K562 (cell line): ENCODE measurements around the gene TCEANC. TPM values are rescaled to one million over a fixed set of nuclear protein-coding genes. Genes with fewer than 3 reads are reported as not detected.

ENCODE experiments used
- ATAC-seq: fragments of 200-7000 bp; cut with Tn5 transposase; 3 replicates; pipeline ENCODE4 v1.9.1; 2020; ENCODE audit warnings: moderate library complexity
- BruUV-seq: library from RNA; stranded (reverse); fragments of 400-500 nt; replicated peaks from 2 replicates; lab custom pipeline; 2021; lab: Mats Ljungman, UMichigan
- CTCF ChIA-PET: fragments of 300-600 bp; formaldehyde crosslinking; extraction: SDS; loops from one replicate; lab custom pipeline; 2021; ENCODE audit warnings: low intra/inter-chr PET ratio; lab: Yijun Ruan, JAX
- POLR2A ChIA-PET: fragments of 300-600, 350-650 bp; sonication (Branson Sonifier 250); formaldehyde crosslinking; extraction: SDS; loops from one replicate; lab custom pipeline; 2021; ENCODE audit warnings: antibody characterized with exemption, inconsistent platforms; lab: Yijun Ruan, JAX
- DNase-seq, 4 experiments: peaks; one replicate each; pipeline versions ENCODE4 v3.0.0 to v3.0.0-alpha.2; 2011 to 2018; ENCODE audit warnings: low spot score in 3 of 4, mixed read lengths in 3 of 4; ENCODE audit errors: extremely low read depth in 1 of 4
- FAIRE-seq: peaks from 2 replicates; lab custom pipeline; 2011; peaks lifted over from hg19 to GRCh38; lab: Jason Lieb, UNC
- H2AFZ ChIP-seq: 2 replicates; pipeline ENCODE4 v1.6.0; 2011; ENCODE audit warnings: low read depth, low read length, control low read depth, inconsistent platforms
- H3K27ac ChIP-seq: fragments of 200-600 bp; 3 replicates; pipeline ENCODE4 v1.8.0; 2011; ENCODE audit warnings: low read depth, mild to moderate bottlenecking, control low read depth, inconsistent platforms, low read length, moderate library complexity, mixed read lengths; ENCODE audit errors: extremely low read depth
- H3K27me3 ChIP-seq, 2 experiments: fragments of 300-600 bp in 1 of 2; 2 replicates in 1 of 2; 3 replicates in 1 of 2; pipeline versions ENCODE4 v1.6.0 to v1.8.0; 2011; ENCODE audit warnings: inconsistent platforms in 2 of 2, low read length in 2 of 2, mild to moderate bottlenecking in 1 of 2, mixed read lengths in 1 of 2, moderate library complexity in 1 of 2; ENCODE audit not compliant: control insufficient read depth in 2 of 2, insufficient read depth in 2 of 2
- H3K36me3 ChIP-seq: fragments of 300-600 bp; 3 replicates; pipeline ENCODE4 v1.8.0; 2011; ENCODE audit warnings: mild to moderate bottlenecking, low read length, inconsistent platforms; ENCODE audit not compliant: control insufficient read depth, insufficient read depth
- H3K4me1 ChIP-seq, 2 experiments: fragments of 200-600 bp in 1 of 2; replicated peaks in 1 of 2; 2 replicates in 1 of 2; 3 replicates in 1 of 2; pipeline versions ENCODE4 v1.5.1 to v1.8.0; 2011; ENCODE audit warnings: inconsistent platforms in 2 of 2, low read length in 2 of 2, mild to moderate bottlenecking in 1 of 2, mixed read lengths in 1 of 2, moderate library complexity in 1 of 2; ENCODE audit not compliant: control insufficient read depth in 2 of 2, insufficient read depth in 2 of 2
- H3K4me2 ChIP-seq: 2 replicates; pipeline ENCODE4 v1.6.1; 2011; ENCODE audit warnings: low read length, control low read depth, inconsistent platforms, mixed read lengths; ENCODE audit not compliant: insufficient read depth
- H3K4me3 ChIP-seq: fragments of 200-600 bp; sonication (generic), shearing (Covaris generic); 2 replicates; pipeline ENCODE4 v1.5.1; 2016; ENCODE audit warnings: control low read depth, inconsistent platforms
- H3K79me2 ChIP-seq: fragments of 200-600 bp; 3 replicates; pipeline ENCODE4 v1.8.0; 2011; ENCODE audit warnings: low read length, inconsistent platforms; ENCODE audit not compliant: control insufficient read depth, insufficient read depth
- H3K9ac ChIP-seq, 2 experiments: 2 replicates each; pipeline versions ENCODE4 v1.6.0 to v1.6.1; 2011; ENCODE audit warnings: low read depth in 2 of 2, low read length in 2 of 2, control low read depth in 1 of 2, inconsistent platforms in 1 of 2, mild to moderate bottlenecking in 1 of 2, mixed read lengths in 1 of 2; ENCODE audit not compliant: insufficient read depth in 1 of 2
- H3K9me1 ChIP-seq: one replicate; pipeline ENCODE4 v1.6.0; 2011; ENCODE audit warnings: inconsistent platforms, mild to moderate bottlenecking, low read length, moderate library complexity; ENCODE audit not compliant: control insufficient read depth, insufficient read depth
- H3K9me3 ChIP-seq: replicated peaks from 2 replicates; pipeline ENCODE4 v1.5.1; 2011; ENCODE audit warnings: low read depth, low read length, inconsistent platforms; ENCODE audit not compliant: control insufficient read depth, insufficient read depth
- H4K20me1 ChIP-seq: replicated peaks from 2 replicates; pipeline ENCODE4 v1.6.1; 2011; ENCODE audit warnings: low read length, inconsistent platforms, mixed read lengths; ENCODE audit not compliant: control insufficient read depth, insufficient read depth
- BACH1 ChIP-seq: fragments of 200-800 bp; sonication (Bioruptor generic); IDR thresholded peaks from 2 replicates; pipeline ENCODE4 v1.6.1; 2016; ENCODE audit warnings: missing genetic modification characterization, missing compliant biosample characterization
- DIDO1 ChIP-seq: fragments of 450-650 bp; IDR thresholded peaks from 2 replicates; pipeline ENCODE4 v1.6.1; 2016; ENCODE audit warnings: low read depth, missing biosample characterization, missing genetic modification characterization
- KDM4B ChIP-seq, 2 experiments: fragments of 450-650 bp in 1 of 2; sonication (generic) in 1 of 2; IDR thresholded peaks; 2 replicates each; pipeline ENCODE4 v1.6.1; 2016 to 2017; ENCODE audit warnings: borderline replicate concordance in 2 of 2, antibody characterized with exemption in 1 of 2, low read depth in 1 of 2, mild to moderate bottlenecking in 1 of 2
- MAFK ChIP-seq: IDR thresholded peaks from 2 replicates; pipeline ENCODE4 v1.6.1; 2011; ENCODE audit warnings: low read length, improper control_type of control experiment
- NCOA2 ChIP-seq, 2 experiments: fragments of 450-650 bp; IDR thresholded peaks; 2 replicates each; pipeline ENCODE4 v1.6.1; 2018; ENCODE audit warnings: mild to moderate bottlenecking in 2 of 2, moderate library complexity in 1 of 2; ENCODE audit not compliant: partially characterized antibody in 2 of 2
- NR3C1 ChIP-seq: sonication (generic); formaldehyde crosslinking; IDR thresholded peaks from 2 replicates; pipeline ENCODE4 v1.8.1; 2022; ENCODE audit warnings: missing genetic modification reagents
- POU5F1 ChIP-seq: fragments of 150-350 bp; IDR thresholded peaks from 2 replicates; pipeline ENCODE4 v1.6.1; 2014; ENCODE audit warnings: borderline replicate concordance, low read length, low read depth, mild to moderate bottlenecking; ENCODE audit not compliant: partially characterized antibody
- RFX7 ChIP-seq: fragments of 250-450 bp; sonication (Bioruptor Pico); IDR thresholded peaks from 2 replicates; pipeline ENCODE4 v1.5.1; 2021; ENCODE audit warnings: mild to moderate bottlenecking
- SIRT6 ChIP-seq: IDR thresholded peaks from one replicate; pipeline ENCODE4 v1.6.1; 2012; ENCODE audit warnings: low read depth, mild to moderate bottlenecking, control low read depth, inconsistent platforms, low read length, moderate library complexity
- SOX6 ChIP-seq: fragments of 450-650 bp; IDR thresholded peaks from 2 replicates; pipeline ENCODE4 v1.6.1; 2014; ENCODE audit warnings: mild to moderate bottlenecking
- U2AF2 ChIP-seq: fragments of 200-400 bp; formaldehyde crosslinking; optimal IDR thresholded peaks from 2 replicates; pipeline ENCODE3; 2017; ENCODE audit warnings: low read depth, mild to moderate bottlenecking, low read length
- ZNF24 ChIP-seq: fragments of 450-650 bp; IDR thresholded peaks from 2 replicates; pipeline ENCODE4 v1.6.1; 2016
- ZNF253 ChIP-seq: fragments of 250-450 bp; sonication (Bioruptor Pico); conservative IDR thresholded peaks from 2 replicates; pipeline ENCODE4 v1.6.1; 2021; ENCODE audit warnings: mild to moderate bottlenecking
- WGBS: fragments of 100-300 bp; shearing (Covaris generic); methylation state at CpG from one replicate; pipeline ENCODE4 v1.1.6; 2016; ENCODE audit warnings: low coverage, mixed read lengths; ENCODE audit not compliant: insufficient coverage; ENCODE audit errors: missing lambda C conversion rate; 5-methylcytosine and 5-hydroxymethylcytosine counted together
- in situ Hi-C: fragments of 300-500 bp; cut with MboI; formaldehyde crosslinking; loops from 4 replicates; pipeline ENCODE4 v1.15.0; 2018; ENCODE audit warnings: inconsistent platforms, mixed read lengths
- intact Hi-C: fragments of 100-400 bp; cut with micrococcal nuclease; formaldehyde crosslinking; loops from 2 replicates; pipeline ENCODE4 v1.14.2; 2022
- polyA plus RNA-seq, 8 experiments: library from polyadenylated mRNA; depleted of rRNA in 4 of 8; stranded (reverse) in 5 of 8; unstranded in 3 of 8; fragments of >200 nt; fragmentation: Nextera tagmentation in 2 of 8; fragmentation: Illumina TruSeq in 1 of 8; extraction: Ambion mirVana in 2 of 8; extraction: Trizol in 1 of 8; gene quantifications; 2 replicates each; pipeline versions ENCODE4 v1.2.1 to v1.2.3, GENCODE V29; 2011 to 2014; ENCODE audit warnings: inconsistent platforms in 1 of 8, missing spikeins in 1 of 8
- total RNA-seq, 7 experiments: library from RNA; depleted of rRNA in 6 of 7; stranded (reverse); fragments of >200 nt in 6 of 7; fragmentation: Illumina TruSeq in 2 of 7; extraction: Trizol in 2 of 7; gene quantifications; 2 replicates each; pipeline versions ENCODE4 v1.2.1 to v1.2.3, GENCODE V29; 2011 to 2021; ENCODE audit warnings: low replicate concordance in 1 of 7
- TF ChIP-seq, protein P1 (sequence below): sonication (generic); formaldehyde crosslinking; IDR thresholded peaks from 2 replicates; pipeline ENCODE4 v1.8.1; 2023; ENCODE audit warnings: mild to moderate bottlenecking, missing genetic modification reagents, moderate library complexity
- TF ChIP-seq, protein P2 (sequence below): sonication (generic); formaldehyde crosslinking; IDR thresholded peaks from 2 replicates; pipeline ENCODE4 v1.8.0; 2022; ENCODE audit warnings: mild to moderate bottlenecking, missing genetic modification reagents
- TF ChIP-seq, protein P3 (sequence below): fragments of 450-650 bp; IDR thresholded peaks from 2 replicates; pipeline ENCODE4 v1.6.1; 2016; ENCODE audit warnings: low read depth, mild to moderate bottlenecking, moderate library complexity
- TF ChIP-seq, protein P4 (sequence below): fragments of 450-650 bp; IDR thresholded peaks from 2 replicates; pipeline ENCODE4 v1.6.1; 2017; ENCODE audit warnings: antibody characterized with exemption

The TCEANC gene
- total and polyA plus RNA-seq, 9 of the 15 experiments (the other 6 are each of a cell fraction or from before 2014, with no cell fraction given), result 1.2 to 2.8 (median 2.0) TPM

DNA sequence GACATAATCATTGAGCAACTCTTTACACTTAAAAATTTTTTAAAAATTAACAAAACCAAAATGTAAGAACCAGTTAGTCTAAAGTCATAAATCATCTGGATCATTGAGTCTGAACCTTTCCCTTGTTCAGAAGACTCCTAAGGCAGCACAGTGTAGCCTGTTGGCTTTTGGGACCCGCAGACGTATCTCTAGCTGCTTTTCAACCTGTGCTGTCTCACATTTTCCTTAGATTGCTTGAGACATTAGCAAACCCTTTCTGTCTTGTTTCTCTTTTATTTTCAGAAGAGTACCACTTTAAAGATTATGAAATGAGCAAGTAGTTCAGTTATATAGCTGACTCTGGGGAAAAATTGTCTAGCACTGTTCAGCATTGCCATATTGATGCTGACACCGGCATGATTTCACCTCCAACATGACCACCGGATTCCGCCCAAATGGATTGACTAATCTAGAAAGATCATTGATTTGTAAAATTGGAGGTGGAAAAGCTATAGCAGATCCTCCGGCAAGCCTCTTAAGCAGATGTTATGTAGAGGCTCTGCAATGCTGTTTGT lies 8.9 kb downstream of the TCEANC start (continued):
- TF ChIP-seq, protein P1, sequence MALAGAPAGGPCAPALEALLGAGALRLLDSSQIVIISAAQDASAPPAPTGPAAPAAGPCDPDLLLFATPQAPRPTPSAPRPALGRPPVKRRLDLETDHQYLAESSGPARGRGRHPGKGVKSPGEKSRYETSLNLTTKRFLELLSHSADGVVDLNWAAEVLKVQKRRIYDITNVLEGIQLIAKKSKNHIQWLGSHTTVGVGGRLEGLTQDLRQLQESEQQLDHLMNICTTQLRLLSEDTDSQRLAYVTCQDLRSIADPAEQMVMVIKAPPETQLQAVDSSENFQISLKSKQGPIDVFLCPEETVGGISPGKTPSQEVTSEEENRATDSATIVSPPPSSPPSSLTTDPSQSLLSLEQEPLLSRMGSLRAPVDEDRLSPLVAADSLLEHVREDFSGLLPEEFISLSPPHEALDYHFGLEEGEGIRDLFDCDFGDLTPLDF (CRISPR knock-in tag), result no peak
- TF ChIP-seq NR3C1 (CRISPR knock-in tag), result no peak
- TF ChIP-seq SIRT6, result no peak
- TF ChIP-seq MAFK, result no peak
- no peak for TF ChIP-seq NCOA2 (IDR thresholded peaks at IDR 0.05; ENCODE audit: partially characterized antibody in 2 of 2)
- TF ChIP-seq POU5F1, result no peak

DNA sequence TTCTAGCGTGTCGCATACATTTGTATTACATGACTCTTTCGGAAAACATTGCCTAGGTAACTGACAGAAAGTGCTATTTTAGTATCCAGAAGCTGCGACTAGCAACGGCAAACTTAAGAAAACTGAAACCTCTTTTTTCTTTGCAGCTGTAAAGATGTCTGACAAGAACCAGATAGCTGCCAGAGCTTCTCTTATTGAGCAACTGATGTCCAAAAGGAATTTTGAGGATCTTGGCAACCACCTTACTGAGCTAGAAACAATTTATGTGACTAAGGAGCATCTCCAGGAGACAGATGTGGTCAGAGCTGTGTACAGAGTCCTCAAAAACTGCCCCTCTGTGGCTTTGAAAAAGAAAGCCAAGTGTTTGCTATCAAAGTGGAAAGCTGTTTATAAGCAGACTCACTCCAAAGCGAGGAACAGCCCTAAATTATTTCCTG lies 9.4 kb downstream of the TCEANC start:
- Histone ChIP-seq H3K4me1 (no peaks in the 10 kb centered on the region), H3K9me3 (no peaks in the 10 kb centered on the region), H3K4me3 (no peak overlapping the region), H2AFZ (no peak overlapping the region), H3K79me2 (no peaks in the 10 kb centered on the region), H3K27me3 (no peaks in the 10 kb centered on the region), H4K20me1 (no peaks in the 10 kb centered on the region), H3K9me1 (no peaks in the 10 kb centered on the region), H3K4me2 (no peak overlapping the region), H3K36me3 (peaks cover 13% of the 10 kb centered on the region; the same call in 2 of the 3 replicates), H3K27ac (no peak overlapping the region), H3K9ac (no peak overlapping the region)
- FAIRE-seq (no peak), ATAC-seq (no peak), DNase-seq (no peak)
- 64% methylated on average over 6 of the region's 6 CpGs for WGBS
- CTCF ChIA-PET, result no interaction called here
- in situ Hi-C loops (loop anchor here (25.0 kb wide), 1 partner anchor 700 kb away; no protein-coding TSS in a partner anchor), intact Hi-C loops (no loop called here)
- no TSS peak for BruUV-seq
- TF ChIP-seq, protein P2, sequence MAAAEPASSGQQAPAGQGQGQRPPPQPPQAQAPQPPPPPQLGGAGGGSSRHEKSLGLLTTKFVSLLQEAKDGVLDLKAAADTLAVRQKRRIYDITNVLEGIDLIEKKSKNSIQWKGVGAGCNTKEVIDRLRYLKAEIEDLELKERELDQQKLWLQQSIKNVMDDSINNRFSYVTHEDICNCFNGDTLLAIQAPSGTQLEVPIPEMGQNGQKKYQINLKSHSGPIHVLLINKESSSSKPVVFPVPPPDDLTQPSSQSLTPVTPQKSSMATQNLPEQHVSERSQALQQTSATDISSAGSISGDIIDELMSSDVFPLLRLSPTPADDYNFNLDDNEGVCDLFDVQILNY (CRISPR knock-in tag), result no peak
- TF ChIP-seq KDM4B (IDR thresholded peaks at IDR 0.05; ENCODE audit: borderline replicate concordance in 2 of 2, low read depth in 1 of 2), result no peak
- TF ChIP-seq ZNF24, result no peak
- no peak for TF ChIP-seq ZNF253 (CRISPR knock-in tag)
- TF ChIP-seq SOX6, result no peak
- no peak for TF ChIP-seq DIDO1 (tag)
- TF ChIP-seq, protein P3, sequence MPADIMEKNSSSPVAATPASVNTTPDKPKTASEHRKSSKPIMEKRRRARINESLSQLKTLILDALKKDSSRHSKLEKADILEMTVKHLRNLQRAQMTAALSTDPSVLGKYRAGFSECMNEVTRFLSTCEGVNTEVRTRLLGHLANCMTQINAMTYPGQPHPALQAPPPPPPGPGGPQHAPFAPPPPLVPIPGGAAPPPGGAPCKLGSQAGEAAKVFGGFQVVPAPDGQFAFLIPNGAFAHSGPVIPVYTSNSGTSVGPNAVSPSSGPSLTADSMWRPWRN, result no peak
- no peak for TF ChIP-seq U2AF2
- no peak for TF ChIP-seq RFX7
- TF ChIP-seq, protein P4, sequence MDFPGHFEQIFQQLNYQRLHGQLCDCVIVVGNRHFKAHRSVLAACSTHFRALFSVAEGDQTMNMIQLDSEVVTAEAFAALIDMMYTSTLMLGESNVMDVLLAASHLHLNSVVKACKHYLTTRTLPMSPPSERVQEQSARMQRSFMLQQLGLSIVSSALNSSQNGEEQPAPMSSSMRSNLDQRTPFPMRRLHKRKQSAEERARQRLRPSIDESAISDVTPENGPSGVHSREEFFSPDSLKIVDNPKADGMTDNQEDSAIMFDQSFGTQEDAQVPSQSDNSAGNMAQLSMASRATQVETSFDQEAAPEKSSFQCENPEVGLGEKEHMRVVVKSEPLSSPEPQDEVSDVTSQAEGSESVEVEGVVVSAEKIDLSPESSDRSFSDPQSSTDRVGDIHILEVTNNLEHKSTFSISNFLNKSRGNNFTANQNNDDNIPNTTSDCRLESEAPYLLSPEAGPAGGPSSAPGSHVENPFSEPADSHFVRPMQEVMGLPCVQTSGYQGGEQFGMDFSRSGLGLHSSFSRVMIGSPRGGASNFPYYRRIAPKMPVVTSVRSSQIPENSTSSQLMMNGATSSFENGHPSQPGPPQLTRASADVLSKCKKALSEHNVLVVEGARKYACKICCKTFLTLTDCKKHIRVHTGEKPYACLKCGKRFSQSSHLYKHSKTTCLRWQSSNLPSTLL, result no peak
- no peak for TF ChIP-seq BACH1 (tag)
- POLR2A ChIA-PET, result no interaction called here
